RPMI8226 (cell line): ENCODE measurements around the gene ARHGAP22.

Source experiments
- DNase-seq: peaks from one replicate; pipeline ENCODE4 v3.0.0-alpha.2; 2015

ARHGAP22 gene

DNA sequence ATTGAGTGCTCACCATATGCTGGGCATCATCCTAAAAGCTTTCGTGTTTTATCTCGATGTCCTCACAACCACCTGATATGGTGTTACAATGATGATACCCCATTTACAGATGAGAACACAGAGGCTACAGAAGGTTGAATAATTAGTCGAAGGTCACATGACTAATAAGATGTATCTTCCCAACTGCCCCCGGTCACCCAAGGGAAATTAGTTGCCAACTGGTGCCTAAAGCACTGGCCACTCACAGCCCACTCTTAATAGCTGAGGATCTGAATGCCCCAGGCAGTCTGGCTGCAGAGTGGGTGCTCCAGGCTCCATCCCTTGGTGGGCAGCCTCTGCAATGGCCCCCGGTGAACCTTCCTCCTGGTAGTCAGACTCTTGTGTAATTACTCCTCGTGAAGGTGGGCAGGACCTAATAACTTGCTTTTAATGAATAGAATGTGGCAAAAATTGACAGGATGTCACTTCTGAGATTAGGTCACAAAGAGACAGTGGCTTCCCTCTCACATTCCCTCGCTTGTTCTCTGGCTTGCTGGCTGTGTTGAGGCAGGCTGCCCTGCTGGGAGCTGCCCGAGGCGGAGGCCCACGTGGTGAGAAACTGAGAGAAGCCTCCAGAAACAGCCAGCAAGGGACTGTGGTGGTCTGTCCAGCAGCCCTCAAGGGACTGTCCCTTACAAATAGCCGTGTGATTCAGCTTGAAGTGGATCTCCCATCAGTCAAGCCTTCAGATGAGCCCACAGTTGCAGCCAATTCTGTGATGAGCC is 109.4 kb downstream of the ARHGAP22 start:
- DNase-seq, result no peak

DNA sequence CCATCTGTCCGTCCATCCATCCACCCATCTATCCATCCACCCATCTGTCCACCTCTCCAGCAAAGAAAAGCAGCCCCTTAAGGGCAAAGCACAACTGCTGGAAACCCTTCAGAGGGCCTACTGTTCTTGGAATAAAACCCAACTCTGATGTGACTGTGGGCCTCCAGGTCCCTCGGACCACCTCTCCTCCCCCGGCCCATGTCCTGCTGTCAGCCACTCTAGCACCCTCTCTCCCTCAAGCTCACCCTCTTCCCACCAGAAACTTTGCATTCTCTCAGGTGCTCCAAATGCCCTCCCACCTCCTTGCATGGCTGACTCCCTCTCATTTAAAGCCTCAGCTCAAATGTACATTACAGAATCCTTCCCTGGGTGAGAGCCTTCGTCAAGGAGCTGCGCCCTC is 110.3 kb downstream of the ARHGAP22 start:
- DNase-seq, result no peak

DNA sequence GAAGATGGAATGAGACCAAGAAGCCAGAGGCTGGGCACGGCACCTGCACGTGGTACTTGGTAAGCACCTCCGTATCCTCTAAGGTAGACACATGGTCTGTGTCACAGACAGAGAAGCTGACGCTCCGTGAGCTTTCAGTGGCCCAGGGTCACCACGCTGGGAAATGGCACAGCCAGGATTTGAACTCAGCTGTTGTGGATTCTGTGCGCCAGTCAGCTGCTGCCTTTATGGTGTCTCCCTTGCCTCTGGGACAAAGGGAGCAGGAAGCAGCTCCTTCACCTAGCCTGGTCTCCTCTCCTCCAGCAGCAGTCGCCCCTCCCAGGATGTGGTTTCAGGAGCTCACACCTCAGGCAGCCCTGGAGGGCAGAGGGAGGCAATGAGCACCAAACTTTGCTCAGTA is 110.8 kb downstream of the ARHGAP22 start:
- peak; percentile 57 for DNase-seq

DNA sequence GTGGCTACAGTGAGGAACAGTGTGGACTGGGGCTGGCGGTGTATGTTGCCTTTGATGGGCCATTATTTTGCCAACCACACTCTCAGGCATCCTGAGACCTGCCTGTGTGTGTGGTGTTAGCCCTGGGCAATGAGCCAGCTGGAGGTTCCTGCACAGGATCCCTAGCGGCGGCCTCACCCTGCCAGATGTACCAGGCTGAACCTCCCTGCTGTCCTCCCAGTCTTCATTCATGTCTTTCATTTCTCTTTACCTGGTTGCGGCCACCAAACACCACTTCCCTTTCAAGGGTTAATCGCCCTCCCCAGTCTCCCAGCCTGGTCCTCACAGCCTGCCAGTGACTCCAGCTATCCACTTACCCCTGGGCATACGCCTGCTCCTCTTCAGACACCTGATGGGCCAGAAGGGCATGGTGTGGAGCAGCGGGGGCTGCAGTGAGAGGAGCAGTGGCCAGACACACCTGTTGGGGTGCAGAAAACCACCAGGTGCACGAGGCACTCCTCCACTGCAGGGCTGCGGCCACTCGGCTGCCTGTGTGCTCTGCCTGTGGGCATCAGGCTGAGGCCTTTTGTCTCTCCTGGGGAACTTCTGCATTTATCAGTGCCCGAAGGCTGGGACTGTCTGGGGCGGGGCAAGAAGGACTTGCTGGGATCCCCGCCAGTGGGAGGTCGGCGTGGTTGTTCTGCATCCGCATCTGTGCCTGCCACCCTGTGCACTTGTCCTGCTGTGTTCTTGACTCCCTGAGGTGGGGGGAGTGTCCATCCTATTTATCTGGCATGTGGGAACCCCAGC is 111.6 kb downstream of the ARHGAP22 start:
- DNase-seq, result peak; percentile 92

DNA sequence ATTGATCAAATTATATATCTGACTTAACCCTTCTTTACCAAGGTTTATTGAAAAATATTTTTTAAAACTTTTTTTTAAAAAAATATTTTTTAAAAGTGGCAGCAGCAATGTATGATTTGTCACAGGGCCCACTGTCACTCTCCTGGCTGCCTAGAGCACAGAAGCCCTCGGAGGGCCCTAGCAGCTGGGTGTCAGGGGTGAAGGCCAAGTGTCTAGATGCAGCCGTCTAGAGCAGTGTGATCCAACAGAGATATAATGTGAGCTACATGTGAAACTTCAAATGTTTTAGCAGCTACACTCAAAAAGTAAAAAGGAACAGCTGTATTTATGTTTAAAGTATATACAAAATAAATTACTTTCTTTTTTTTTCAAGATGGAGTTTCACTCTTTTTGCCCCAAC is 112.7 kb downstream of the ARHGAP22 start:
- DNase-seq, result no peak

DNA sequence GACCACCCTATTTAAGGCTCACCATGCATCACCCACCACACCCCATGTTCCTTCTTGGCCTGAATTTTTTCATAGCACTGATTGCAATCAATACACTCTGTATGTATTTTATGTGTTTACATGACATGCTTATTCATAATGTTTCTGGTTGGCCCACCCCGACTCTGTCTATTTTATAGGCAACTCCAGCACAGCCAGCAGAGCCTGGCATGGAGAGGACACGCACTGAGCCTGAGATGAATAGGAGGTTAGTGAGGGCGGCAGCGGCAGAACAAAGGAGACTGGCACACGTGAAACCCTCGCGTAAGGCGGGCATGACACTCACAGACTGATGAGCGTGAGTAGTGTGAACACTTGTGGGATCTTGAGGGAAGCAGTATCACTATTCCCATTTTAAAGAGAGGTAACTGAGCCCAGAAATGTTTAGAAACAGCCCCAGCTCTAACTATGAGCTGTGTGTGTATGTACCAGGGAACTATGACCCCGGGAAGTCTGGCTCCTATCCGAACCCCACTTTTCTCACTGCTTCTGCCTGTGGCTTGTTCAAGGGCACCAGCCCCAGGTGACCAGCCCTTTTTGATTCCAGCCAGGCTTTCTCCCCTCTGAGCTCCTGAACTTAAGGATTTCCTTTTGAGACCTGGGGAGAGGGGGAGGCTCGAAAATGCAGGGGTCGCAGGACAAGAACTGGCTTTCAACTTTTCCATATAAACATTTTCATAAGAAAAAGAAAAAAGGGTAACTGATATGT is 113.3 kb downstream of the ARHGAP22 start:
- DNase-seq, result no peak

DNA sequence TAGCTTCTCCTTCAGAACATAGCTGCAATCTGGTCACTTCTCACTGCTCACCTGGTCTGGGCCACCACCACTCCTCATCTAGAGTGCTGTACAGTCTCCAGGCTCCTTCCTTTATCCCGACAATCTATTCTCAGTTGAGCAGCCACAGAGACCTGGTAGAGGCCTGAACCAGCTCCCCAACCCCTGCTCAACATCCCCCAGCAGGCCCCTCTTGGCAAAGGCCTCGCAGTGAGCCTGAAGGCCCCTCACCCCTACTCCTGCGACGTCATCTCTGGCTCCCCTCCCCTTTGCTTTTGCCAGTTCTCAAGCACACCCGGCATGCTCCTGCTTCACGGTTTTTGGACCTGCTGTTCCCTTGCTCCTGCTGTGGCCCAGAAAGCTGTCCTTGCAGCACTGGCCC is 113.9 kb downstream of the ARHGAP22 start:
- DNase-seq, result no peak

DNA sequence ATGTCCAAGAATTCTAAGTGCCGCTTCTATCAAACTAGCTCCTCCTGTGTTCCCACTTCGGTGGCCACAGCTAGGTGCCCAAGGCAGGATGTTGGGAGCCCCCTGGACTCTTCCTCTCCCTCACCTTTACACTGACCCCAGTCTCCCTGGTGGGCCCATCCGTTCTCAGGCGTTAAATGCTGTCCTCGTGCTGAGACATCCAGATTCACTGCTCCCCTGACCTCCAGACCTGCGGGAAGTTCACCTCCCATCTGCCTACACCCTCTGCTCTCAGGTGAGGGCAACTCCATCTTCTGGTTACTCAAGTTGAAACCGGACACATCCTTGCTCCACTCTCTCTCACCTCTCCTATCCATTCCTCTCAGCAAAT is 114.3 kb downstream of the ARHGAP22 start:
- no peak for DNase-seq

DNA sequence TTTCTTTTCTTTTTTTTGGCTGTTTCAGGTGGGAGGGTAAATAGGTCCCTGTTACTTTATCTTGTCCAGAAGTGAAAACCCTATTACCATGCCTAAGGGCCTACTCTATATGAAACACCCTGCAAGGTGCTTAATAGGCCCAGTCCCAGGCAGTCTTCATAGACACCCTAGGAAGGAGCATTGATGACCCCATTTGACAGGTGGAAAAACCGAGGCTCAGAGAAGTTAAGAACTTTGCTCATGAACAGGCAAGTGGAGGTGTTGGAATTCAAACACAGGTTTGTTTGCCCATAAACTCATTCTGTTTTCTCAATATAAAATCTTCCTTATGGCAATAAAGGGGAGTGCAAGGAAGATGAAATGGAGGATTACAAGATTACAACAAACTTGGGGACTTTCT is 115.8 kb downstream of the ARHGAP22 start:
- DNase-seq, result no peak

DNA sequence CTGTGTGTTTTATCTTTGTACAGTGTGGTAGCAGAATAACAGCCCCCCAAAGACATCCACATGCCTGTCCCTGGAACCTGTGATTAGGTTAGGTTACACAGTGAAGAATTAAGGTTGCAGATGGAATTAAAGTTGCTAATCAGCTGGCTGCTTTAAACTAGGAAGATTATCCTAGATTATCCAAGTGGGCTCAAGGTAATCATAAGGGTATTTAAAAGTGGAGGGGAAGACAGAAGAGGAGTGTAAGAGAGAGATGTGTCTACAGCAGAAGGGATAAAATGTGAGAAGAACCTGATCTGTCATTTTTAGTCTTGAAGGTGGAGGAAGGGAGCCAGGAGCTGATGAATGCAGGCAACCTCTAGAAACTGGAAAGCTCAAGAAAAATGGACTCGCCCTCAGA is 117.6 kb downstream of the ARHGAP22 start:
- no peak for DNase-seq

DNA sequence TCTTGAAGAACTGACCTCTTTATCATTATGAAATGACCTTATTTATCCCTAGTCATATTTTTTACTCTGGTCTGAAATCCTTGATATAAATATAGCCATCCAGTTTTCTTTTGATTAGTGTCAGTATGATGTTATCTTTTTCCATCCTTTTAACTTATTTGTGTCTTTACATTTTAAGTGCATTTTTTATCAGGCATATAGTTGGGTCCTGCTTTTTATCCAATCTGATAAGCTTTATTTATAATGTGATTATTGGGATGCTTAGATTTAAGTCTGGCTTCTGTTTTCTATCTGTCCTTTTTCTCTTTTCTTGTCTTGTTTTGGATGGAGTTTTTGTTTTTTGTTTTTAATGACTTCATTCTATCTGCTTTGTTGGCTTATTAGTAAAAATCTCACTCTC is 119.2 kb downstream of the ARHGAP22 start:
- DNase-seq, result no peak

DNA sequence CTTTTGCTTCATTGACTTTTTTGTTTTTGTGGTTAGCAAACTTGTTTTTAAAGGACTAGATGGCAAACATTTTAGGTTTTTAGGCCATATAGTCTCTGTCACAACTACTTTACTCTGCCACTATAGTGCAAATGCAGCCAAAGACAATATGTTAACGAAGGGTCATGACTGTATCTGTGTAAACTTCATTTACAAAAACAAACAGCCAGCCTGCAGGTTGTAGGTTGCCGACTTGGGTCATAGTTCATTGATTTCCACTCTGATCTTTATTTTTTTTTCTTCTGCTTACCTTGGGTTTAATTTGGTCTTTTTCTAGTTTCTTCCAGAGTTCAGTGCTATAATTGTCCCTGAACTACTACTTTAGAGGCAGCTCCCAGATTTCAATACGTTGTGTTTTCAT is 120.0 kb downstream of the ARHGAP22 start:
- no peak for DNase-seq

DNA sequence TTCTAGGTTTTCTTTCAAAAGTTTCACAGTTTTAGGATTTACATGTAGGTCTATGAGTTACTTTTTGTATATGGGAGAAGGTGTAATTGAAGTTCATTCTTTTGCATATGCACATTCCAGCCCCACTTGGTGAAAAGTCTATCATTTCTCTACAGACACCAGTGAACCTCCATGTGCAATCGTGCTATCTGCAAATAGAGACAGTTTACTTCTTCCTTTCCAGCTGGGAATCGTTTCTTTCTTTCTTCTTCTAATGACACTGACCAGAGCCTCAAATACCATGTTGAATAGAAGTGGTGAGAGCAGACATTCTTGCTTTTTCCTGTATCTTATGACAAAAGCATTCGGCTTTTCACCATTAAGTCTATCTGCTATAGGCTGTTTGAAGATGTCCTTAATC is 122.7 kb downstream of the ARHGAP22 start:
- no peak for DNase-seq

DNA sequence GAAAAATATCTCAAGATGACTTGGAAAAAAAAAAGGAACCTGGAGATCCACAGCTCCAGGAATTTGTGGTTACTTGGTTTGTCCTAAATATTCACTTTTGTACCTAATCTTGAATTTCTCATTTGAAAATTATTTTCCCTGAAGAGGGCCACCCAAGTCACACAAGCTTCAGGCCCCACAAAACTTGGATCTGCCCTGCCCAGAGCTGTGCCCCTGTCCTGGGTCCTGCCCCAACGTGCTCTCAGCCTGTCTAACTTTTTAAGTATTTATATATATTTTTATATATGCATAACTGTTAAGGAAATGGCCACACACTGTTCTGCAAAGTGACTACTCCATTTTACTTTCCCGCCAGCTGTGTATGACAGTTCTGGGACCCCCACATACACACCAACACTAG is 123.5 kb downstream of the ARHGAP22 start:
- DNase-seq, result no peak

DNA sequence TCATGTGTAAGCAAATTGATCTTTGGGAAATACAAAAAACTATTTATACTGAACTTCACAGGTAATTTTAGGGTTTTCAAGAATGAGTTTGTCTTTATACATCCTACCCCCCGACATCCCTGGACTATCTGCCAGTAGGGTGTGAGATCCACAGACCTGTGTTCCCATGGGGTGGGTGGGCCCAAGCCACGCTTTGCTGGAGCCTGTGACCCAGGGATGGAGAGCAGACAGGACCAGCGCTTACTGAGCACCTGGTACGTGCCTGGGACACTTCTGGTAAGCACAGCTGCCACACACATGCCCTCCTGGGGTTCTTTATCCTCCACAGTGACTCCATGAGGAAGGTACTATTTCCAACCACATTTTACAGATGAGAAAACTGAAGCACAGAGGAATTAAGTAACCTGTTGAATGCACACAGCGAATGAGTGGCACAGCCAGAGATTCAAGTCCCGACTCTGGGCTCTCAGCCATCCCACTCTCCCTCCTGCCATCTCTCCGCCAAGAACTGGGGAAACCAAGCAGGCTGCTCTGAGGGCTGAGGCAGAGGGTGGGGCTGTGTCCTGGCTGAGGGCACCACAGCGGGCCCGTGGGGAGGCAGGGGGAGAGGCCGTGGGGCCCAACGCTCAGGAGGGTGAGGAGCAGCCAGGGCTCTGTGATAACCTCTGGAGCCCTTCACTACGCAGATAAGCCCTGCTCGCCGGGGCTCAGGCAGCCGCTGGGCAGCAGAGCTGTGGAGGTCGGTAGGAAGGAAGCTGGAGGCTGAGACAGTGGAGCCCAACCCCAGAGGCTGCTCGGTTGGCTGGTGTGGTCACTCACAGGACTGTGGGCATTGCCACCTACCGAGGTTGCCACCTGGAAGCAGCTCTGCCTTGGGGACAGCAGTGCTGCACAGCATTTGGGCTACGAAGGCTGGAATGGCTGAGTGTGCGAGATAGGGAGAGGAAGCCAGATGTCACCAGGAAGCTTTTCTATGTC is 124.2 kb downstream of the ARHGAP22 start:
- no peak for DNase-seq

DNA sequence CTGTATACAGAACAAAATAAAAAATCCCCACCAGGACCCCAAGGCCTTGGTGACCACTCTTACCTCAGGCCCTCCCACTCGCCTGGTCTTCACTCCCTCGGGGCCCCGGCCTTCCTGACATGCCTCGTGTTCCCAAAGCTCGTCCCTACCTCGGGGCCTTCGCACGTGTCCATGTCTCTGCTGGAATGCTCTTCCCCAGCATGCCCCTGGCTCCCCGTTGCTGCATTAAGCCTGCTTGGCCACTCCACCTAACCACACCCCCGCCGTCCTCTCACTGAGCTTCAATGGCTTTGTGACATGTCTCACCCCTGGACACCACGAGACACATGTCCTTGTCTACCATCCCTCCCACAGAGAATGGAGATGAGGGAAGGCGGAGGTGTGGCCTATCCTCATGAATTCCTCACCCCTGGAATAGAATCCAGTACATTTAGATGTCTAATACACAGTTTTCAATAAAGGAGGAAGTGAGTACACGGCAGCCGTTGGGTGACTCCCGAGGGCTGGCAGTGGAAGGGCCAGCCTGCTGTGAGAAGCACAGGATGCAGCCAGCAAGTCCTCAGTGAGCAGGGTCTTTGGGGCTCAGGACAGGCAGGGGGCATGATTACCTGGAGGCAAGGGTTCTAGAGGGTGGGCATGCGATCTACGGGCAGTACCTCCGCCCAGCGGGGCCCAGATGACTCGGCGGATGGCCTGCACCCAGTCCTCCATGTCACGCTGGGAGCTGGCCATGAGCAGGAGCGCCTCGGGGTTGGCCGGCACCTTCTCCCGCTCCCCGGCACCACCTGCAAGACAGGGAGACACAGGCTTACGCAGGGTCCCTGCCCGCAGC is 125.7 kb downstream of the ARHGAP22 start:
- no peak for DNase-seq

DNA sequence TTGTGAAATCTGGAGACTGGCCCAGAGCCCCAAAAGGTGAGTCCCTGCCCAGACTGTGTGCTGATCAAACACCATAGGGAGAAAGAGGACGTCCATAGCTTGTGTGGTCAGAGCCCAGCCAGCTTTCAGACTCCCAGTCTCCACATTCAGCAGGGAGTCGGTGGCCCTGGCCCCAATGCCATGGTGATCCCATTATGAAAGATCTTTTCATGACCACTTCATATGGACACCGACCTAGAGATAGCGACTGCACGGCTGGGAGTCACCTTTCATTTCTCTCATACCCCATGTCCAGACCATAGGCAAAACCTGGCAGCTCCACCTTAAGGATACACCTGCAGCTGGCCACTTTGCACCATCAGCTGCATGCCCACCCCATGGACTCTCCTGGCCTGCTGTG is 126.4 kb downstream of the ARHGAP22 start:
- no peak for DNase-seq

DNA sequence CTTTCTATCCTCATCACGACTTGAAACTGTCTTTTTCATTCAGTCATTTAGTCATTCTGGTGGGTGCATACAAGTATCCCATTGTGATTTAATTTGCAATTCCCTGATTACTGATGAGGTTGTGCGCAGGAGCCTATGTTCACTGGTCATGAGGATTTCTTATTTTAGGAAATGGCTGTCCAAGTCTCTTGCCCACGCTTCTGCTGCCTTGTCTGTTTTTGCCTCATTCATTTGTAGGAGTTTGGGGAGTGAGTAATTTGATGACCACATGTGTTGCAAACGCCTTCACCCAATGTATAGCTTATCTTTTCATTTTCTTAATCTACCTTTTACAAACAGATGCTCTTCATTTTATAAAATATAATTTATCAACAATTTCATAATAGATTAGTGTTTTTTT is 127.3 kb downstream of the ARHGAP22 start:
- no peak for DNase-seq

DNA sequence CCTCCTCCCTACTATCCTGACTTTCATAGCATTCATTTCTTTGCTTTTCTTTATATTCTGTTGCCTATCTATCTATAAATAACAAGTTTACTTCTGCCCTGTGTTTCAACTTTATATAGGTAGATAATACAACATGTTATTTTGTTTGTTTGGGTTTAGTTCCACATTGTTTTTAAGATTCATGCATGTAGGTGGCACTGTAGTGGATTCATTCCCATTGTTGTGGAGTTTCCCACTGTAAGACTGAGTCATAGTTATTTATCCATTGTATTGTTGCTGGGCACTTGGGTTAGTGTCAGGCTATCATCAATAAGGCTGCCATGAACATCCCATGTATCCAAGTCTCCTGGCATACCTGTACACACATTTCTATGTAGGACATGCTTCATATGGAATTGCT is 127.7 kb downstream of the ARHGAP22 start:
- DNase-seq, result no peak

DNA sequence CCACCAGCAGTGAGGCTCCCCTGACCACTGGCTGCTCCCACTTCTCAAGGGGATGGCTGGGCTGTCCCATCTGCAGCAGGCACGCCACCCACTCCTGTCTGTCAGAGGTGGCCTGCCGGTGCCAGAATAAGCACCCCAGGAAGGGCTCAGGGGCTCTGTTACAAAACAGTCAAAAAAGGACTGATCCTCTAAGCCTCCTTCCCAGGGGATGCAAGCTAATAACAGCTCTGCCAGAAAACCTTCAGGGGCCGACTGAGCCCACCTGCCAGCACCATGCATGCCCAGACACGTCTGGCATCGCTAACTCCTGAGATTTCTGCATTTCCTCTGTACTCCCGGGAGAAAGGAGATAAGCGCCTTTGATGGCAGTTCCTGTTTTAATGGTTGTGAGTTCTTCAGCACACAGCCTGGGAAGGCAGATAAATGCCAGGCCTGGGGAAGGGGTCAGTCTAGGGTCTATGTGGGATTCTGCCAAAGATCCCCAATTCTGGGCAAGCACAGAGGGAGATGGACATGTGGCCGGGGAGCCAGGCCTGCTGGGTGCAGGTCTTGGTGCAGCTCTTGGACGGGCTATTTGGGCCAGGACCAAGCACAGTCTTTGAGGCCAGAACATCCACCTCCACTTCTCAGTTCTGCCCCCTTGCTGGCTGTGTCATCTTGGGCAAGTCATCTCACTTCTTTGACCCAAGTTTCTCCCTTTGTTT is 128.4 kb downstream of the ARHGAP22 start:
- DNase-seq, result no peak

DNA sequence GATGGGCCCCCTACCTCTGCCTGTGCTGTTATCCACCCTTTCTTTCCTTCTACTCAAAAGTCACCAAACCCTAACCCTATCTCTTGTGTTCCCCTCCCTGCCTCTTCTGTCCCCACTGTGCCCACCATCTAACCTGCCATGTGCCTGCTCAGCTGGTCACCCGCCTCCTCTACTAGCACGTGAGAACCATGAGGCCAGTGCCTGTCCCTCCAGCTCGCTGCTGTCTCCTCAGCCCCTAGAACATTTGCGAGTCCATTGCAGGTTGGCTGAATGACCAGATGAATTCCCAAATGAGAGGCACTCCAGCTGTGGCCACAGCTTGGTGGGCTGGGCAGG is 129.0 kb downstream of the ARHGAP22 start:
- no peak for DNase-seq
